ENCODE data around the gene HAND2.

DNA sequence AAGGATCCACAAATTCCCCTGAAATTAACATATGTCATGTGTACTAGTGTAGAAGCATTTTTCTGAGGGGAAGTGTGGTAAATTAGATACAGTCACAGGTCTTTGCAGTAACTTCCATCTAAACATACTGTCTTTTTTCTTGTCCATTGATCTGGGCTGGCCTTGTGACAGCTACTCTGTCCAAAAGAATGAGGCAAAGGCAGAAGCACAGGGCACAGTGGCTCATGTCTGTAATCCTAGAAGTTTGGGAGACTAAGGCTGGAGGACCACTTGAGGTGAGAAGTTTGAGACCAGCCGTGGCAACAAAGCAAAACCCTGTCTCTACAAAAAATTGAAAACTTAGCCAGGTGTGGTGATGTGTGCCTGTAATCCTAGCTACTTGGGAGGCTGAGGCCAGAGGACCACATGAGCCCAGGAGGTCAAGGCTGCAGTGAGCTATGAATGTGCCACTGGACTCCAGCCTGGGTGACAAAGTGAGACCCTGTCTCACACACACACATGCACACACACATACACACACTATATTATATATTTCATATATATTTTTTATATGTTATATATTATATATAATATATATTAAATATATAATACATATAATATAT lies 47.6 kb downstream of the HAND2 start:
- no peak for TF ChIP-seq POLR2A (IDR thresholded peaks at IDR 0.05; ENCODE audit: extremely low read depth, insufficient read length)
- TF ChIP-seq, protein P1, sequence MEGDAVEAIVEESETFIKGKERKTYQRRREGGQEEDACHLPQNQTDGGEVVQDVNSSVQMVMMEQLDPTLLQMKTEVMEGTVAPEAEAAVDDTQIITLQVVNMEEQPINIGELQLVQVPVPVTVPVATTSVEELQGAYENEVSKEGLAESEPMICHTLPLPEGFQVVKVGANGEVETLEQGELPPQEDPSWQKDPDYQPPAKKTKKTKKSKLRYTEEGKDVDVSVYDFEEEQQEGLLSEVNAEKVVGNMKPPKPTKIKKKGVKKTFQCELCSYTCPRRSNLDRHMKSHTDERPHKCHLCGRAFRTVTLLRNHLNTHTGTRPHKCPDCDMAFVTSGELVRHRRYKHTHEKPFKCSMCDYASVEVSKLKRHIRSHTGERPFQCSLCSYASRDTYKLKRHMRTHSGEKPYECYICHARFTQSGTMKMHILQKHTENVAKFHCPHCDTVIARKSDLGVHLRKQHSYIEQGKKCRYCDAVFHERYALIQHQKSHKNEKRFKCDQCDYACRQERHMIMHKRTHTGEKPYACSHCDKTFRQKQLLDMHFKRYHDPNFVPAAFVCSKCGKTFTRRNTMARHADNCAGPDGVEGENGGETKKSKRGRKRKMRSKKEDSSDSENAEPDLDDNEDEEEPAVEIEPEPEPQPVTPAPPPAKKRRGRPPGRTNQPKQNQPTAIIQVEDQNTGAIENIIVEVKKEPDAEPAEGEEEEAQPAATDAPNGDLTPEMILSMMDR (IDR thresholded peaks at IDR 0.05; ENCODE audit: low read depth, low read length) = no peak

Measured in NB4 (cell line).